Stimulated activated CD4-positive, alpha-beta T cell treated with anti-CD3 and anti-CD28 coated beads, TNF-alpha, amount 100 ng/mL, for 4 hours (primary cell): ENCODE data around the gene FAM219B.
"Not testable (repeated sequence)": the region's sequence is repeated elsewhere in the genome, so short reads cannot be mapped to it uniquely, and the experiment has no call there.

Experiments used
- DNase-seq, 3 experiments: peaks; one replicate each; pipeline ENCODE4 v3.0.0-alpha.2; 2020; ENCODE audit warnings: low read depth in 3 of 3

FAM219B gene

DNA sequence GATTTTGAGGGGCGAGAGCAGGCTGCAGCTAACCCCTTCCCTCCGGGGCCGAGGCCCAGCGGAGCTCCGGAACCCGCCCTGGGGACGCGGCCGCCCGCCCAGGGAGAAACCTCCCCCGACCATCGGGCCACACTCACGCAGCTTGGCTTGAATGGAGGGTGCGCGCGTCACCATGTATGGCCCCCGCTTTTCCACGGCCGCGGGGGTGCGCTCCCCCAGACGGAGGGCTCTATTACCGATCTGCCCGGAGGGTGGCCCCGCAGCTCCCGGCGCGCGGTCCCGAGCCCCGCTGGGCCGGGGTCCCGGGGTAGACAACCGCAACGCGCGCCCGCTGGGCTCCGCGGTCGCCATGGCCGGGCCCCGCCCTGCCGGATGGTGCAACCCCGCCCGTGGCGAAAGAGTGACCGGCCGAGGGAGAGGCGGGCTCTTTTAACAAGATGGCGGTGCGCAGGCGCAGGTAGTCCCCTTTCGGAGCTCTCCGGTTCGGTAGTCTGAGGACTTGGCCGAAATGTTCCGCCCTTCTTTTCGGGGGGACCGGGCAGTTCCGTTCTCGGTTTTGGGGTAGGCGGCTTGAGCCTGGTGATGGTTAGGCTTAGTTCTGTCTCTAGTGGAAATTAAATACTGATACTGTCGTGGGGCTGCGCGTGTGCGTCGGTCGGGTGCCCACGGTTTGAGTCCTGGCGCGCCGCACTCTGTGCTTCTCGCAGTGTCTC is at the start of gene FAM219B:
Gene FAM219B, minus strand, starts transcription at position 402 of the 713 bp plus-strand sequence. Its CDS starts 51 bp downstream, at position 351.
- peak; percentile 52 to 65 (median 56) for DNase-seq

GRCh38 chr15:74955796-74956647 is 49.4 kb upstream of the FAM219B start:
- peak; percentile 46 to 61 (median 51) for DNase-seq

GRCh38 chr15:74955017-74955416 is 48.4 kb upstream of the FAM219B start:
- no peak for DNase-seq

DNA sequence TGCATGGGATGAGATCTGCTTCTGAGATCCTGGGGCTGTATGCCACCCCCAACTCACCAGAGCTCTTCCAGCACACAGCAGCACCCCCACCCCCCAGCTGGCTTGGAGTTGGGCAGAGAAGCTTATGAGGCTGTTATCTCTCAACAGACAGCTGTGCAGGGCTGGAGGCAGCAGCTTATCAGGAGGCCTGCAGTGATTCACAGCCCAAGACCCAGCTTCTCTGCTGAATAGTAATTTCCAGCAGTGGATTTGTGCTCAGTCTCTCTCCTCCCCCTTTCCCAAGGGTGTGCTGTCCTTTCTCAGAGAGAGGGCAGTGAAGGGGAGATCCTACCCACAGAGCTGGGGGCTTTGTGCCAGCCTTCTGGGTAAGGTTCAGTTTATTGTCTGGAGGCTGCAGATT is 47.9 kb upstream of the FAM219B start:
- no peak for DNase-seq

GRCh38 chr15:74951006-74951405 is 44.4 kb upstream of the FAM219B start:
- DNase-seq, result no peak

DNA sequence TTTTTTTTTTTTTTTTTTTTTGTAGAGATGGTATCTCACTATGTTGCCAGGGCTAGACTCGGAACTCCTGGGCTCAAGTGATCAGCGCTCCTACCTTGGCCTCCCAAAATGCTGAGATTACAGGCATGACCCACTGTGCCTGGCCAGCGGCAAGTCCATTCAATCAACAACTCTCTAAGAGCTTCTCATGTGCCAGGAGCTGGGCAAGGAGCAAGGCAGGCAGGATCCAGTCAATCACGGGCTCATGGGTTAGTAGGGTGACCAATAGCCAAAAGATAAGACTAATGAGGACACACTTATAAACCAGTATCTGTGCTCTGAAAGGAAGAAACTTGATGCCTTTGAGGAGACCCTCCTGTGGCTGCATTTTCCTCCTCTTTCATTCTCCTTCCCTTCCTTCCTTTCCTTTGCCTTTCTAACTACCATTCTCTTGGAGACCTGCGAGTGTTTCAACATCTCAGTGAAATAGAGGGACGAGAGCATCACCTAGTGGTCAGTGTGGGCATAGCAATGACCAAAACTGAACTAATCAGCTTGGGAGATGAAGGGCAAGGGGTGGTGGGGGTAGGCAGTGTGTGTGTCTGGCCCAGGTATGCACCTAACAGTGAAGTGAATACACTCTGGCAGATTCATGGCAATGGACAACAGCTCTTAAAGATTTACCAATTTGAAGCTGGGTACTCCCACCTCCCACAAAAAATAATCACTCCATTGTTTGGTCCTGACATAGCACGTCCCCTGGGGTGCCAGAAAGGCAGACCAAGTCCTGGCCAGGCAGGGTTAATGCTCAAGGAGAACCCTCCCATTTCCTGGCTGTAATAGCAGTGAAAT is 43.6 kb upstream of the FAM219B start:
- DNase-seq, result peak; percentile 49 to 64 (median 62)

GRCh38 chr15:74937590-74938371 is 31.1 kb upstream of the FAM219B start, which contains the start of gene COX5A:
Gene COX5A (minus strand): TSS chr15:74938073. CDS start chr15:74938014, 59 bp downstream.
- DNase-seq, result peak; percentile 83 to 85 (median 84)

GRCh38 chr15:74937272-74937589 is 30.6 kb upstream of the FAM219B start:
- no peak for DNase-seq

- not testable (repeated sequence) for DNase-seq
These were observed 28.5 kb upstream of the FAM219B start for GRCh38 chr15:74935193-74935592.

- no peak for DNase-seq
These were observed 26.9 kb upstream of the FAM219B start for GRCh38 chr15:74933573-74933972.

GRCh38 chr15:74928771-74929198 is 22.1 kb upstream of the FAM219B start:
- DNase-seq, result no peak

DNA sequence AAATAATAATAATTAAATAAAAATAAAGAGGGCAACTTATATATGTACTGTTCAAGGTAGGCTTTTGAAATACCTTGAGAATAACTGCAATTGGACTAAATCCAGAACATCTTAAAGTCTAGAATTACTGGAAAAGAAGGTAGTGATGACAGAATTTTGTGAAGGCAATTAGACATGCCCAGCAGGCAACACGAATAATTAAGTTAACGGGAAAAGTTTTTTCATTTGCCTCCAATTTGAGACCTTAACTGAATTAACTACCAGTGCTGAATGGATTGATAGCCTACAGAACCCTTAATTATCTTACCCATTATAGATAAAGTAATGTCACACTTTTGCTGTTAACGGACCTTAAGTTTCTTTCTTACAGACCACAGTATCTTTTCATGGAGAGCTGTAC is 17.9 kb upstream of the FAM219B start:
- no peak for DNase-seq

GRCh38 chr15:74920456-74920855 is 13.8 kb upstream of the FAM219B start:
- no peak for DNase-seq

- no peak for DNase-seq
These were observed 11.0 kb upstream of the FAM219B start for GRCh38 chr15:74917676-74918075.

DNA sequence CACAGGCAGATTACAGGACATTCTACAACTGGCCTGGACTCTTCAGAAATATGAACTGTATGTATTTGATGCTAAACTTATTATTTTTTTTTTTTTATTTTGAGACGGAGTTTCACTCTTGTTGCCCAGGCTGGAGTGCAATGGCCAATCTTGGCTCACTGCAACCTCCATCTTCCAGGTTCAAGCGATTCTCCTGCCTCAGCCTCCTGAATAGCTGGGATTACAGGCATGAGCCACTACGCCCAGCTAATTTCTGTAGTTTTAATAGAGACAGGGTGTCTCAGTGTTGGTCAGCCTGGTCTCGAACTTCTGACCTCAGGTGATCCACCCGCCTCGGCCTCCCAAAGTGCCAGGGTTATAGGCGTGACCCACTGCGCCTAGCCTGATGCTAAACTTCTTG is 7.1 kb upstream of the FAM219B start:
- DNase-seq, result not testable (repeated sequence)

- no peak for DNase-seq
These were observed 6.4 kb upstream of the FAM219B start for GRCh38 chr15:74913041-74913440.

DNA sequence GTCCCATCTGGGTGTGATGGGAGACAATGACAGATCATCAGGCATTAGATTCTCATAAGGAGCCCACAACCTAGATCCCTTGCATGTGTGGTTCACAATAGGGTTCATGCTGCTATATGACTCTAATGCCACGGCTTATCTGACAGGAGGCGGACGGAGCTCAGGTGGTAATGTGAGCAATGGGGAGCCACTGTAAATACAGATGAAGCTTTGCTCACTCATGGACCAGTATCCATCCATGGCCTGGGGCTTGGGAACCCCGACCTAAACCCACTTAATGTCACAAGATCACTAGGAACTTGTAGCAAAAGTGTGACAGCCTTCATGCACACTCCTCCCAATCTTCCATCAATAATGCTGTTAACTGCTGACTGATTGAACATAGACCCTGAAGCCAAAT is 2.0 kb upstream of the FAM219B start:
- DNase-seq, result no peak

DNA sequence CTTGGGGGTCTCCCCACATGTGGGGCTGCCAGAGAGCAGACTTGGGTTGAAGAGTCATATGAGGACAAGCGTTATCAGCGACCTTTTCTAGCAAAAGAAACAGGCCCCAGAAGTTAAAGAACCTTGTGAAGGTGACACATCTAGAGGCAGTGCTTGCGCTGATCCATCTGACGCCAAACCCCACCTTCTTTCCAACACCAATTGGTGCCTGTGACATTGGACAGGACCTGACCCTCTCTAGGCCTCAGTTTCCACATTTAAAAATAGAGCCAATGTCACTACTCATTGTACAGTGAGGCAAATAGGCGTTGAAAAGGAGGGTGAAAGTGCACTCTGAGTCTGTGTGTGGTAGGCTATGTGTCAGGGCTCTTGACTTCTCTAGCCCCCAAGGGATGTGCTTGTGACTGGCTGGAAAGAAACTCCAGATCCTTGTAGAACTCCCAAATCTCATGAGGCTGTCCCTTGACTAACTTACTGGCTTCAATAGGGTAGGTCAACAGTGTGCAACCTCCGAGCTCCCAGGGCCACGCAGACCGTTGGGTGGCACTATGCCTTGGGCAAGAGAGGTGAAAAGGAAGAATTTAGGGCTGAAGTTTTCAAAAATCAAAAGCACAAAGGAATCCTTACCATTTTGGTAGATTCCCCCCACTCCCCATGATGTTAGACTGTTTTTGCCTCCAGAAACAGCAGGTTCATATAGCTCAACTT is 666 bp upstream of the FAM219B start:
- no peak for DNase-seq

DNA sequence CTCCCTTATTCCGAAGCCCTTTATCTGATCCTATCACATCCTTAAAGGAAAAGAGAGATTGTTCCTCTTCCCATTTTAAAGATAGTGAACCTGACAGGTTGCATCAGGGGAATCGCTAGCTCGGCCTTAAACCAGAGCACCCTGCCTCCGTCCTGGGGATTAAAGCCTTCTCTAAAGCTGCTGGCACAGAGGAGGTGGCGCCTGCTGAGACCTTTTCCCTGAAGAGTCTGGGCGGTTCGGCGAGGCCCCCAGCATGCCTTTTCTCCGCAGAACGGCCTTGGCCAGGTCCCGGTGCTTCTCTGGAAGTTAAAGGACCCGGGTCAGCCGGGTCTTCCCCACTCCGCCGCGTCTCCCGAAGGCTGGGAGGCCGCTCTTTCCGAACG is 593 bp downstream of the FAM219B start:
- peak in 1 of 3 experiments; percentile 28 for DNase-seq

DNA sequence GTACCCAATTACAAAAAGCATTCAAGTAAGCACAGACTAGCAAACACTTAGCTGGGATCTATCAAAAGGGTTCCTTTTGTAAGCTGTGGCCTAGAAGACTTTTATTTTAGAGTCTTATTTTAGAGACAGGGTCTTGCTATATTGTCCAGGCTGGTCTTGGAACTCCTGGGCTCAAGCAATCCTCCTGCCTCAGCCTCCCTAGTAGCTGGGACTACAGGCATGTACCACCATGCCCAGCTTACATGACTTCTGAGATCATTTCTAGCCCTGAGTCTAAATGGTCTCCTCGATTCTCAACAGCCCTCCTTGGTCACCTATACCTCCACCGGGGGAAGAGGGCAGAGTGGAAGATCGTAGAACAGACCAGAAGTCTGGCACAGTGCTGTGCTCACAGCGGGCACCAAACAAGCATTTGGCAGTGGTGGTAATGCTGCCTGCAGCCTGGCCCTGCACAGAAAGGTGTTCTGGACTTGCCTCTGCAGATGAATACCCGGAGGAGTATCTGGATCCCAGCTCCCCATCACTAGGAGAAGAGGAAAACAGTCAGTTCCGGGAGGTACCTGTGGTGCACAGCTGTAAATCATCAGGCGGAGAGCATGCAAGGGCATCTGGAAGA is 2.4 kb downstream of the FAM219B start:
- no peak for DNase-seq
